Testis (tissue), 2 donors: ENCODE results near the gene DET1.
"Not testable (repeated sequence)": the region's sequence is repeated elsewhere in the genome, so short reads cannot be mapped to it uniquely, and the experiment has no call there.

Source experiments
- POLR2A ChIP-seq: fragments of 450-650 bp; IDR thresholded peaks from one replicate; pipeline ENCODE4 v1.6.1; 2017; ENCODE audit warnings: antibody characterized with exemption, mild to moderate bottlenecking, moderate library complexity
- TF ChIP-seq, protein P1 (sequence below), 3 experiments: fragments of 450-650 bp in 2 of 3; fragments of 200-600 bp in 1 of 3; sonication (generic) in 1 of 3; IDR thresholded peaks; one replicate each; pipeline ENCODE4 v1.5.1; 2016 to 2019; ENCODE audit warnings: antibody characterized with exemption in 3 of 3, mild to moderate bottlenecking in 2 of 3, moderate library complexity in 1 of 3

DNA sequence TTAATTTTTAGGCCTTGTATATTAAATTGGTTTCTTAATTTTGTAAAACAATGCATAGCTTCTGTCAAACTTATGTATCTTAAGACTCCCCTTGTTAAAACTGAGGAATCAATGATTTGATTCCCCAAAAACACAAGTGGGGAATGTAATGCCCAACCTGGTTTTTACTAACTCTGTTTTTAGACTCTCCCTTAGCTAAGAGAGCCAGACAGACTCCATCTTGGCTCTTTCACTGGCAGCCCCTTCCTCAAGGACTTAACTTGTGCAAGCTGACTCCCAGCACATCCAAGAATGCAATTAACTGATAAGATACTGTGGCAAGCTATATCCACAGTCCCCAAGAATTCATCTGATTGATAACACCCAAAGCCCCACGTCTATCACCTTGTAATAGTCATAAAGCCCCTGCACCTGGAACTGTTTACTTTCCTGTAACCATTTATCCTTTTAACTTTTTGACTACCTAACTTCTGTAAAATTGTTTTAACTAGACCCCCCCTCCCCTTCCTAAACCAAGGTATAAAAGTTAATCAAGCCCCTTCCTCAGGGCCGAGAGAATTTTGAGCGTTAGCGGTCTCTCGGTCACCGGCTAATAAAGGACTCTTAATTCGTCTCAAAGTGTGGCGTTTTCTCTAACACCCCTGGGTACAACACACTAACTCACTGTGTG lies 768 bp downstream of the DET1 start:
- TF ChIP-seq, protein P1, sequence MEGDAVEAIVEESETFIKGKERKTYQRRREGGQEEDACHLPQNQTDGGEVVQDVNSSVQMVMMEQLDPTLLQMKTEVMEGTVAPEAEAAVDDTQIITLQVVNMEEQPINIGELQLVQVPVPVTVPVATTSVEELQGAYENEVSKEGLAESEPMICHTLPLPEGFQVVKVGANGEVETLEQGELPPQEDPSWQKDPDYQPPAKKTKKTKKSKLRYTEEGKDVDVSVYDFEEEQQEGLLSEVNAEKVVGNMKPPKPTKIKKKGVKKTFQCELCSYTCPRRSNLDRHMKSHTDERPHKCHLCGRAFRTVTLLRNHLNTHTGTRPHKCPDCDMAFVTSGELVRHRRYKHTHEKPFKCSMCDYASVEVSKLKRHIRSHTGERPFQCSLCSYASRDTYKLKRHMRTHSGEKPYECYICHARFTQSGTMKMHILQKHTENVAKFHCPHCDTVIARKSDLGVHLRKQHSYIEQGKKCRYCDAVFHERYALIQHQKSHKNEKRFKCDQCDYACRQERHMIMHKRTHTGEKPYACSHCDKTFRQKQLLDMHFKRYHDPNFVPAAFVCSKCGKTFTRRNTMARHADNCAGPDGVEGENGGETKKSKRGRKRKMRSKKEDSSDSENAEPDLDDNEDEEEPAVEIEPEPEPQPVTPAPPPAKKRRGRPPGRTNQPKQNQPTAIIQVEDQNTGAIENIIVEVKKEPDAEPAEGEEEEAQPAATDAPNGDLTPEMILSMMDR (IDR thresholded peaks at IDR 0.05): not testable (repeated sequence)
- TF ChIP-seq POLR2A: not testable (repeated sequence)
